Gastroesophageal sphincter (tissue), 3 donors: ENCODE data around the gene TGM6.

Experiments
- CTCF ChIP-seq, 4 experiments: fragments of 200-600 bp in 2 of 4; fragments of 450-650 bp in 2 of 4; sonication (generic) in 1 of 4; IDR thresholded peaks; one replicate each; pipeline ENCODE4 v1.5.1; 2017 to 2019; ENCODE audit warnings: antibody characterized with exemption in 4 of 4, mild to moderate bottlenecking in 2 of 4, moderate library complexity in 2 of 4
- EP300 ChIP-seq: sonication (generic); formaldehyde crosslinking; IDR thresholded peaks from one replicate; pipeline ENCODE4 v1.6.1; 2017; ENCODE audit warnings: antibody characterized with exemption, mild to moderate bottlenecking
- POLR2A ChIP-seq, 2 donors: fragments of 450-650 bp; IDR thresholded peaks; one replicate each; pipeline ENCODE4 v1.6.1; 2017; ENCODE audit warnings: antibody characterized with exemption in 2 of 2, mild to moderate bottlenecking in 2 of 2, moderate library complexity in 1 of 2

DNA sequence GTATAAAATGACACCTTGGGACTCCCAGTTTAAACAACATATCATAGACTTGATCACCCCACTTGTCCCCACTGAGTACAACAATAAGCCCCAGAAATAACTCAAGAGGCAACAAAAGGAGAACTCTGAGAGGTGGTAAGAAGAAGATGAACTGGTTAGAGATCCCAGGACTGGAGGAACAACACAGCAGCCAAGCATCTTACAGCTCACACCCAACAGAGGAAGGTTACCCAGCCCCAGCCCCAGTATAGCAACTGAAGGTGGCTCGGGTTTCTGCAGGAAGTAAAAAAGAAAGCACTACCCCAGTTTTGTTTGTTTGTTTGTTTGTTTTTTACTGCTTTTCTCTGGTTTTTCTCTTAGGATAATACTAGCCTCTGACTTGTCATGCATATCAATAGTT is 17.1 kb upstream of the TGM6 start:
- no peak for TF ChIP-seq POLR2A (IDR thresholded peaks at IDR 0.05)
- TF ChIP-seq CTCF (IDR thresholded peaks at IDR 0.05) = no peak
- no peak for TF ChIP-seq EP300
